Measurements from ENCODE around the gene PAPSS1.

DNA sequence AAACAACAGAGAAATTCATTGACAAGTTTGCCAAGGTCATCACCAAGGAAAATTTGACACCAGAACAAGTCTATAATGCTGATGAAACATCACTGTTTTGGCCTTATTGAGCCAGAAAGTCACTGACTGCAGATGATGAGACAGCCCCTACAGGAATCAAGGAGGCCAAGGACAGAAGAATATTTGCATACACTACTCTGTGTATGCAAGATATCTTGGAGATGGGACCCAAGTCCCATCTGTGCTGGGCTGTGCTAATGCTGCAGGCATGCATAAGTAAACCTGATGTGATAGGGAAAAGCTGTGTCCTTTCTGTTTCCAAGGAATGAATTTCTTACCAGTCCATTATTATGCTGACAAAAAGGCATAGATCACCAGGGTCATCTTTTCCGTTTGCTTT is 126.8 kb downstream of the PAPSS1 start:
- TF ChIP-seq, protein P1, sequence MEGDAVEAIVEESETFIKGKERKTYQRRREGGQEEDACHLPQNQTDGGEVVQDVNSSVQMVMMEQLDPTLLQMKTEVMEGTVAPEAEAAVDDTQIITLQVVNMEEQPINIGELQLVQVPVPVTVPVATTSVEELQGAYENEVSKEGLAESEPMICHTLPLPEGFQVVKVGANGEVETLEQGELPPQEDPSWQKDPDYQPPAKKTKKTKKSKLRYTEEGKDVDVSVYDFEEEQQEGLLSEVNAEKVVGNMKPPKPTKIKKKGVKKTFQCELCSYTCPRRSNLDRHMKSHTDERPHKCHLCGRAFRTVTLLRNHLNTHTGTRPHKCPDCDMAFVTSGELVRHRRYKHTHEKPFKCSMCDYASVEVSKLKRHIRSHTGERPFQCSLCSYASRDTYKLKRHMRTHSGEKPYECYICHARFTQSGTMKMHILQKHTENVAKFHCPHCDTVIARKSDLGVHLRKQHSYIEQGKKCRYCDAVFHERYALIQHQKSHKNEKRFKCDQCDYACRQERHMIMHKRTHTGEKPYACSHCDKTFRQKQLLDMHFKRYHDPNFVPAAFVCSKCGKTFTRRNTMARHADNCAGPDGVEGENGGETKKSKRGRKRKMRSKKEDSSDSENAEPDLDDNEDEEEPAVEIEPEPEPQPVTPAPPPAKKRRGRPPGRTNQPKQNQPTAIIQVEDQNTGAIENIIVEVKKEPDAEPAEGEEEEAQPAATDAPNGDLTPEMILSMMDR (IDR thresholded peaks at IDR 0.05), result no peak
- no peak for TF ChIP-seq POLR2A (IDR thresholded peaks at IDR 0.05)

All from thyroid gland (tissue), 4 donors.